Breast epithelium (tissue), 4 donors: ENCODE data around the gene MYO15A. TPM values are rescaled to one million over a fixed set of nuclear protein-coding genes. Genes with fewer than 3 reads are reported as not detected.

ENCODE experiments used
- DNase-seq, 2 donors: peaks; one replicate each; pipeline ENCODE4 v3.0.0-alpha.2; 2019; ENCODE audit warnings: low spot score in 2 of 2
- H3K27ac ChIP-seq, 2 donors: fragments of 200-600 bp; sonication (generic) in 1 of 2; one replicate each; pipeline ENCODE4 v1.5.1; 2016 to 2019; ENCODE audit warnings: mild to moderate bottlenecking in 1 of 2
- H3K27me3 ChIP-seq, 2 donors: fragments of 200-600 bp; sonication (generic) in 1 of 2; one replicate each; pipeline versions ENCODE4 v1.5.1 to v1.6.0; 2017 to 2019; ENCODE audit warnings: control low read depth in 1 of 2, mild to moderate bottlenecking in 1 of 2
- H3K36me3 ChIP-seq: fragments of 200-600 bp; one replicate; pipeline ENCODE4 v1.5.1; 2019
- H3K4me1 ChIP-seq, 2 donors: fragments of 200-600 bp; sonication (generic); one replicate each; pipeline ENCODE4 v1.5.1; 2016 to 2019; ENCODE audit warnings: control low read depth in 1 of 2
- H3K4me3 ChIP-seq, 3 donors: fragments of 200-600 bp; sonication (generic); 1 replicate in 2 of 3; 2 replicates in 1 of 3; pipeline ENCODE4 v1.5.1; 2016 to 2019; ENCODE audit warnings: mild to moderate bottlenecking in 3 of 3, moderate library complexity in 2 of 3
- H3K9me3 ChIP-seq, 2 donors: fragments of 200-600 bp; sonication (generic) in 1 of 2; one replicate each; pipeline ENCODE4 v1.5.1; 2016 to 2019; ENCODE audit warnings: control low read depth in 1 of 2
- POLR2A ChIP-seq: fragments of 450-650 bp; IDR thresholded peaks from one replicate; pipeline ENCODE4 v1.6.1; 2016; ENCODE audit warnings: antibody characterized with exemption, mild to moderate bottlenecking, moderate library complexity
- POLR2AphosphoS5 ChIP-seq, 3 donors: sonication (generic); formaldehyde crosslinking; IDR thresholded peaks; one replicate each; pipeline ENCODE4 v1.6.1; 2017; ENCODE audit warnings: antibody characterized with exemption in 3 of 3
- intact Hi-C: fragments of 100-400 bp; cut with DNase I; formaldehyde crosslinking; loops from one replicate; pipeline ENCODE4 v1.15.1; 2023; ENCODE audit warnings: low total_unique reads
- total RNA-seq, 3 donors: library from RNA; depleted of rRNA; stranded (reverse); fragments of >200 nt; gene quantifications; one replicate each; pipeline ENCODE4 v1.1.0, GENCODE V29; 2016
- TF ChIP-seq, protein P1 (sequence below), 3 donors: fragments of 450-650 bp; IDR thresholded peaks; one replicate each; pipeline ENCODE4 v1.5.1; 2016 to 2017; ENCODE audit warnings: antibody characterized with exemption in 3 of 3, mild to moderate bottlenecking in 3 of 3, moderate library complexity in 3 of 3

Gene MYO15A
- total RNA-seq, 3 donors from 2014 or later = 1.2 to 2.9 (median 2.2) TPM

DNA sequence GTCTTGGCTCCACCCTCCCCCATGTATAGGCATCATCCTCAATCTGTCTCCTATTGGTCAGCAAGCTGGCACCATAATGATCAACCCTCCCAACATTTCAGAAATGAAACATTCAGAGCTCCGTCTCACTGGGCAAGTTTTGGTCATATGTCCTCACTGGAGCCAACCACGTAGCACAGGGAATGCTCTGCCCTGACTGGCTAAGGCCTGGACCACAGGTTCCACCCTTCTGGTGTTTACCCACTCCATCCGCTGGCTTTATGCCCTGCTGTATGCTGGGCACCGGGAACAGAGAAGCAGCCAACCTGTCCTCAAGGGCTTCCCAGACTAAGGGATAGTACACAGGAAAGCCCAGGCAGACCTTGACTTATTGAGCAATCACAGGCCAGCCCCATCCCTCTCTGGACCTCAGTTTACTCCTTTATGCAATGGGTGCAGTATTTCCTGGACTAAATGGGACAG is 20.5 kb downstream of the MYO15A start:
- Histone ChIP-seq H3K4me3 (no peak overlapping the region), H3K9me3 (no peaks in the 10 kb centered on the region), H3K36me3 (no peaks in the 10 kb centered on the region), H3K27ac (no peak overlapping the region), H3K27me3 (no peaks in the 10 kb centered on the region), H3K4me1 (no peaks in the 10 kb centered on the region)
- intact Hi-C loops = no loop called here
- DNase-seq = peak; percentile 42 to 60
- TF ChIP-seq POLR2AphosphoS5 (IDR thresholded peaks at IDR 0.05) = no peak

DNA sequence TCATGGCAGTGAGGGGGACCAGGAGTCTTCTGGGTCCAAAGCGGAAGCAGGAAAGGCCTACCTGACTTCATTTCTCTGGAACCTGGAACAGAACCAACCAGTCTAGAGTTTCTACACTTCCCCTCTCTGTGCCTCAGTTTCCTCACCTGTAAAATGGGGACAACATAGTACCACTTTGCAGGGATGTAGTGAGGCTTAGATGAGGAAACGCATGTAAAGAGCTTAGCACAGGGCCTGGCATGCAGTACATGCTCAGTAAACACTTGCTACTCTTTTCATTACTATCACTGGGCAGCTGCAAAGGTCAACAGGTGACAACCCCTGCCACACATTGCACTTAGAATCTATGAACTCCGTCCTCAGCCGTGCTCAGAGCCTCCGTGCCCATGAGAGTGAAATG is 24.2 kb downstream of the MYO15A start:
- H3K9me3 ChIP-seq = no peaks in the 10 kb centered on the region
- DNase-seq = no peak
- H3K27me3 ChIP-seq = no peaks in the 10 kb centered on the region
- H3K4me1 ChIP-seq = no peaks in the 10 kb centered on the region
- intact Hi-C loops = no loop called here
- H3K36me3 ChIP-seq = no peaks in the 10 kb centered on the region
- no peak overlapping the region for H3K4me3 ChIP-seq
- H3K27ac ChIP-seq = no peak overlapping the region
- TF ChIP-seq POLR2A = no peak
- TF ChIP-seq, protein P1, sequence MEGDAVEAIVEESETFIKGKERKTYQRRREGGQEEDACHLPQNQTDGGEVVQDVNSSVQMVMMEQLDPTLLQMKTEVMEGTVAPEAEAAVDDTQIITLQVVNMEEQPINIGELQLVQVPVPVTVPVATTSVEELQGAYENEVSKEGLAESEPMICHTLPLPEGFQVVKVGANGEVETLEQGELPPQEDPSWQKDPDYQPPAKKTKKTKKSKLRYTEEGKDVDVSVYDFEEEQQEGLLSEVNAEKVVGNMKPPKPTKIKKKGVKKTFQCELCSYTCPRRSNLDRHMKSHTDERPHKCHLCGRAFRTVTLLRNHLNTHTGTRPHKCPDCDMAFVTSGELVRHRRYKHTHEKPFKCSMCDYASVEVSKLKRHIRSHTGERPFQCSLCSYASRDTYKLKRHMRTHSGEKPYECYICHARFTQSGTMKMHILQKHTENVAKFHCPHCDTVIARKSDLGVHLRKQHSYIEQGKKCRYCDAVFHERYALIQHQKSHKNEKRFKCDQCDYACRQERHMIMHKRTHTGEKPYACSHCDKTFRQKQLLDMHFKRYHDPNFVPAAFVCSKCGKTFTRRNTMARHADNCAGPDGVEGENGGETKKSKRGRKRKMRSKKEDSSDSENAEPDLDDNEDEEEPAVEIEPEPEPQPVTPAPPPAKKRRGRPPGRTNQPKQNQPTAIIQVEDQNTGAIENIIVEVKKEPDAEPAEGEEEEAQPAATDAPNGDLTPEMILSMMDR (IDR thresholded peaks at IDR 0.05) = no peak
- TF ChIP-seq POLR2AphosphoS5 (IDR thresholded peaks at IDR 0.05) = no peak

DNA sequence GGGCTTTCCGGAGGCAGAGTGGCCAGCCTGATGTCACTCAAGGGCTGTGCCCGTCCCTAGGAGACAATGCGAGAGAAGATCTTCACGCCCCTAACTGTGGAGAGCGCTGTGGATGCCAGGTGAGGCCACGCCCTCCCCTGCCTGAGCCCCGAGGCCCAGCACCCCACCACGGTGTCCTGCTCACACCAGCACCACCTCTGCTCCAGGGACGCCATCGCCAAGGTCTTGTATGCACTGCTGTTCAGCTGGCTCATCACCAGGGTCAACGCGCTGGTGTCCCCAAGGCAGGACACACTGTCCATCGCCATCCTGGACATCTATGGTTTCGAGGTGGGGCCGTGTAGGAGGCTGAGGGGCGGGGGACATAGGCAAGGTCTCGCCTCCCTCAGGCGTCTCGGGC is 27.8 kb downstream of the MYO15A start:
- Histone ChIP-seq H3K4me1 (no peaks in the 10 kb centered on the region), H3K4me3 (no peak overlapping the region), H3K27ac (no peak overlapping the region), H3K27me3 (no peaks in the 10 kb centered on the region), H3K9me3 (no peaks in the 10 kb centered on the region), H3K36me3 (no peaks in the 10 kb centered on the region)
- TF ChIP-seq, protein P1 (IDR thresholded peaks at IDR 0.05) = no peak
- no peak for TF ChIP-seq POLR2AphosphoS5 (IDR thresholded peaks at IDR 0.05)
- no peak for TF ChIP-seq POLR2A
- intact Hi-C loops = loop anchor here (5.0 kb wide), 1 partner anchor 1286 kb away; no protein-coding TSS in a partner anchor
- DNase-seq = no peak

DNA sequence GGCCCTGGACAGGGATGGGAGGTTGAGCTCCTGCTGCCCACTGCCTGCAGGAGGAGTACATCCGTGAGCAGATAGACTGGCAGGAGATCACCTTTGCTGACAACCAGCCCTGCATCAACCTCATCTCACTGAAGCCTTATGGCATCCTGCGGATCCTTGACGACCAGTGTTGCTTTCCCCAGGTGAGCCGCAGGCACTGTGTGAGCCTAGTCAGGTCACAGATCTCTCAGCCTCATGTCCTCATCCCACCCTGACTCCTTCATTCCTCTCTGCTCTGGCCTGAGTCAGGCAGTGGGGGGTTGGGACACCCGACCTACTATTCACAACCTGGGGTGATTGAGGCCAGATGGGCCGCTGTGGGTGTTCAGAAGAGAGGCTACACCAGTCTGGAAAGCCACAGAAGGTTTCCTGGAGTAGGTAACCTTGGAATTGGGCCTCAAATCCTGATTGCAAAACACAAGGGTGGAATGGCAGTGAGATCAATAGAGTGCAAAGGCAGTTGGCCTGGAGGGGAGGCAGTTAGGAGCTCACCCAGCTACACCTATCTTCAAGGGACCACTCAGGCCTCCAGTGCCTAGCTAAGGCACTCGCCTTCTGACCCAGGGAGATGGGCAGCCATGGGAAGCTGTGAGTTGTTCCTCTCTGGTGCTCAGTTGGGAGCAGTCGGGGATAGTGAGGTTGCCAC is 29.7 kb downstream of the MYO15A start:
- H3K4me3 ChIP-seq = no peak overlapping the region
- intact Hi-C loops = loop anchor here (5.0 kb wide), 1 partner anchor 1284 kb away; no protein-coding TSS in a partner anchor
- no peak overlapping the region for H3K27ac ChIP-seq
- TF ChIP-seq POLR2A = no peak
- TF ChIP-seq, protein P1 (IDR thresholded peaks at IDR 0.05) = no peak
- TF ChIP-seq POLR2AphosphoS5 (IDR thresholded peaks at IDR 0.05) = no peak
- H3K27me3 ChIP-seq = no peaks in the 10 kb centered on the region
- H3K36me3 ChIP-seq = no peaks in the 10 kb centered on the region
- DNase-seq = no peak
- H3K9me3 ChIP-seq = no peaks in the 10 kb centered on the region
- no peaks in the 10 kb centered on the region for H3K4me1 ChIP-seq

DNA sequence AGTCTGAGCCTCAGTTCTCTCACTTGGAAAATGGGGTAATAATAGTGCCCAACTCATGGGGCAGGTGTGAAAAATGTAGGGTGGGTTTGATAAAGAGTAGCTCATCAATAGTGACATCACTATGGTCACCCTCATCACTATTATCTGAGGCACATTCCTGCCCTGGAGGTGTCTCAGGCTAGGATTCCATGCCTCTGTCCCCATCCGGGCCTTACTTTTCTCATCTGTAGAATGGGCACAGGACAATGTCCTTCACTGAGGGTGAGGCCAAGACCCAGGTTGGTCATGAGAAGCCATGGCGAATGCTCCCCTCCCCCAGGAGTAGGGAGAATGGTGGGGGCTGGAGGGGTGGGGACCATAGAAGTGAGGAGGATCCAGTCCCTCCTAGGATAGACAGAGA is 30.5 kb downstream of the MYO15A start:
- Histone ChIP-seq H3K4me1 (no peaks in the 10 kb centered on the region), H3K4me3 (no peak overlapping the region), H3K27me3 (no peaks in the 10 kb centered on the region), H3K36me3 (no peaks in the 10 kb centered on the region), H3K27ac (no peak overlapping the region), H3K9me3 (no peaks in the 10 kb centered on the region)
- intact Hi-C loops = loop anchor here (5.0 kb wide), 1 partner anchor 1283 kb away; no protein-coding TSS in a partner anchor
- TF ChIP-seq POLR2A (no peak), POLR2AphosphoS5 (IDR thresholded peaks at IDR 0.05) (no peak)
- TF ChIP-seq, protein P1 (IDR thresholded peaks at IDR 0.05) = no peak
- no peak for DNase-seq
